Measurements from ENCODE around the gene ITFG2. TPM values are rescaled to one million over a fixed set of nuclear protein-coding genes. Genes with fewer than 3 reads are reported as not detected.
"Not testable (repeated sequence)": the region's sequence is repeated elsewhere in the genome, so short reads cannot be mapped to it uniquely, and the experiment has no call there.

The ITFG2 gene
- polyA plus RNA-seq: 10 to 100 TPM; 39.5 to 83.0 (median 60.4) TPM

DNA sequence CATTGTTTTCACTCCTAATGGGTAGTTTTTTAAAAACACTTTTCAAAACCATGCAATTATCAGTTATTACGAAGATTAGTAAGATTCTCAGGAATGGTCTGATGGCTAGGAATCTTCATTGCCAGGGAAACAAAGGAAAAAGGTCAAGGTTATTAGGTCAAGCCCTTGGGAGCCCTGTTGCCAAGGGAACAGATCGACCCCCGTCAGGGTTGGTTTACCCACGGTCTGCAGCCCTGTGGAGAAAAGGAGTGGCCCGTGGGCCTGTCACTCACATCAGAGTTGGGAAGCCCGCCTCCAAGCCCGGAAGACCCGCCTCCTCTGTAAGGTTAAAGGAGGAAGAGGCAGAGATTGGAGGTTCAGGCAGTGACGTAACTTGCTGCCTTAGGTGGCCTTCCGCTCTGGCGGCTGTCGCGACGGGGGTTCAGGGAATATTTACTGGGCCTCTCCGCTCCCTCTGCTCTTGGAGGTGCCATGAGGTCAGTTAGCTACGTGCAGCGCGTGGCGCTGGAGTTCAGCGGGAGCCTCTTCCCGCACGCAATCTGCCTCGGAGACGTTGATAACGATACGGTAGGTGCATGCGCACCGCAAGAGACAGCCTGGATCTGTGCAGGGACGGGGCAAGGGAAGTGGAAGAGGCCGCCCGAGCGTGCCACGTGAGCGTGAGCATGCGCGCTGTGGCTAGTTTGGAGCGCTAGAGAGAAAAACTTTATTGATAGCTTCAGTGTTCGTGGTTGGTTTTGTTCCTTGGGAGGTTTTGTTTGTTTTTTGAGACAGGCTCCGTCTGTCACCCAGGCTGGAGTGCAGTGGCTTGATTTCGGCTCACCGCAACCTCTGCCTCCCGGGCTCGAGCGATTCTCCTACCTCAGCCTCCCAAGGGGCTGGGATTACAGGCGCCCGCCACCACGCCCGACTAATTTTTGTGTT is at the start of gene ITFG2:
ITFG2 (plus strand) TSS at position 379 of the 924 bp plus-strand sequence; CDS start at position 472, 93 bp downstream.
- Mint-ChIP-seq H3K4me1 (peaks cover 31 to 40% of the 10 kb centered on the region in 2 donors), H3K27ac (peak within 1 kb of the TSS; percentile 99 to 100 (median 100)), H3K4me3 (peak within 1 kb of the TSS; percentile 100), H3K36me3 (peaks cover under 1 to 4% (median 3%) of the 10 kb centered on the region in 3 donors), H3K27me3 (ENCODE audit: low read depth in 3 of 3) (peaks cover 5 to 13% (median 11%) of the 10 kb centered on the region in 3 donors), H3K9me3 (no peaks in the 10 kb centered on the region)
- peak; percentile 95 to 97 (median 96) for DNase-seq

DNA sequence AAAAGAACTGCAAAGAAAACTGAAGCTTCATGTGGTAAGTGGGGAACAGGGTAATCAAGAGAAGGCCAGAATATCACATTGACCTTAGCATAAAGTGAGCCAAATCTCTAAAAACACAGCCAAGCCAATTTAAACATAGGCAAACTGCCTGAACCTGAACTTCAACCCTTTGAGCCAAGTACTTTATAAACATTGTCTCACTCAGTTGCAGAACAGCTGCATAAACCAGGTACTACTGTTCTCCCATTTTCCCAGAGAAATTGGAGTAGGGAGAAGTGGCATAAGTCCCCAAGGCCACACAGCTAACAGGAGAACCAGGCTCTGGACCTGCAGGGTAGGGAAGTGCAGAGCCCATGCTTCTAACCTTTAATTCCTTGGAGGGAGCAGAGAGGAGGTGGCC is 48.1 kb upstream of the ITFG2 start:
- peaks cover 0 to 1% (median 0%) of the 10 kb centered on the region in 3 donors for H3K27me3 Mint-ChIP-seq (ENCODE audit: low read depth in 3 of 3)
- H3K36me3 Mint-ChIP-seq: no peaks in the 10 kb centered on the region
- H3K9me3 Mint-ChIP-seq: no peaks in the 10 kb centered on the region
- H3K27ac Mint-ChIP-seq: no peak overlapping the region
- DNase-seq: no peak
- no peak overlapping the region for H3K4me3 Mint-ChIP-seq
- H3K4me1 Mint-ChIP-seq: no peaks in the 10 kb centered on the region

DNA sequence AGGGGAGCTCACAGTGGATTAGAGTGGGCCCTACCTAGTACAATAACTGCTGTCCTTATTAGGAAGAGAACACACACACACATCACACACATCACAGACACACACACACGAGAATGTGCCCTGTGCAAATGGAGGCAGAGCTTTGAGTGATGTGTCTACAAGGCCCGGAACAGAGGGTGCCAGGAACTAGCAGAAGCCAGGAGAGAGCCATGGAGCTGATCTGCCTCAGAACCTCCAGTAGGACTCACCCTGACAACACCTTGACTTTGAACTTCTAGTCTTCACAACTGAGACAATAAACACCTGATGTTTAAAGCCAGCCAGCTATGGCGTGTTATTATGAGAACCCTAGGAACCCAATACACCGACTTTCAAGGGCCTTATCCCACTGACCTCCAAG is 47.4 kb upstream of the ITFG2 start:
- no peak overlapping the region for H3K27ac Mint-ChIP-seq
- no peak overlapping the region for H3K4me3 Mint-ChIP-seq
- no peak for DNase-seq
- H3K4me1 Mint-ChIP-seq: no peaks in the 10 kb centered on the region
- peaks cover 0 to 4% (median 1%) of the 10 kb centered on the region in 3 donors for H3K27me3 Mint-ChIP-seq (ENCODE audit: low read depth in 3 of 3)
- H3K36me3 Mint-ChIP-seq: no peaks in the 10 kb centered on the region
- no peaks in the 10 kb centered on the region for H3K9me3 Mint-ChIP-seq

DNA sequence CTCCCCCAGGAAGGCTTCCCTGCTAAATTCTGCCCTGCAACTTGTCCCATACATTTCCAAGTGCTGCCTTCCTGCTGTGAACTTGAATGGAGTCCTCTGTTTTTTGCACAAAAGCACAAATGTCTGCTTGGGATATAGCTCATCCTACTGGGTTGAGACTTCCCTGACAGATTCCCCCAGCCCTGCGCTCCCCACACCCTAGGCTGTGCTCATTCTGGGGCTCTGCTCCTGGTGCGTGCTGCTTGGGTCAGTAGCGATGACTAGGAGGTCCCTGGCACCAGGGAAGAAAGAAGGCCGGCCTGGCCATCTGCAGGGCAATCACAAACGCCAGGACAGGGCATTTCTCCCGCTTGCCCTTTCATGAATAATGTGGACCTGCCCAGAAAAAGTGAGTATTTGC is 46.9 kb upstream of the ITFG2 start:
- Mint-ChIP-seq H3K4me1 (no peaks in the 10 kb centered on the region), H3K27ac (no peak overlapping the region), H3K4me3 (no peak overlapping the region), H3K9me3 (peaks cover 0 to 2% (median 0%) of the 10 kb centered on the region in 6 donors), H3K27me3 (ENCODE audit: low read depth in 3 of 3) (peaks cover 1 to 6% (median 3%) of the 10 kb centered on the region in 3 donors), H3K36me3 (peaks cover 0 to 3% (median 0%) of the 10 kb centered on the region in 3 donors)
- no peak for DNase-seq

DNA sequence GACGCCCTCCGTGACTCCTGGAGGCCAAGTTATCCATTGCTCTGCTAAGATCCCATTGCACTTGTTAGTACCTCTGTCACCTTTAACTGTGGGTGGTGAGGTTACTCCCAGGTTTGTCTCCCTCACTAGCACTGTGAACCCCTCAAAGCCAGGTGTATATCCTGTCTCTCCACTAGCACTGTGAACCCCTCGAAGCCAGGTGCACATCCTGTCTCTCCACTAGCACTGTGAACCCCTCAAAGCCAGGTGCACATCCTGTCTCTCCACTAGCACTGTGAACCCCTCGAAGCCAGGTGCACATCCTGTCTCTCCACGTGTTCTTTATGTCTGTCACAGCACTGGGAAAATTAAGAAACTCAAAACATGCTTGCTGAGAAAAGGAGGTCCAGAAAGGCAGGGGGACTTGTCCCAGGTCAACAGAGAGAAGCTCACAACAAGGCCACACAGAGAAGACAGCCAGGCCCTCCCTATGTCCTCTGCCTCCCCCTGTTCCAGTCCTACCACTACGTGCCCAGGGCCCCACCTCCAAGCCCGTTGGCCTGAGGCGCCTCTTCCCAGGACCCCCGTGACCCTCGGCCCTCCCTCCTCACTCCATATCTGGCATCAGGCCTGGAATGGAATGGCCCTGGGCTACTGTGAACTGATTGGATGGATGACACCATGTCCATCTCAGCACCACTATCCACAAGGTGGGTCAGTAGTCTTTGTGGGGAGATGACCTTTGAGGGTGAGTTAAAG is 44.1 kb upstream of the ITFG2 start:
- H3K9me3 Mint-ChIP-seq: peaks cover 0 to 2% (median 0%) of the 10 kb centered on the region in 6 donors
- no peak overlapping the region for H3K27ac Mint-ChIP-seq
- H3K4me1 Mint-ChIP-seq: no peaks in the 10 kb centered on the region
- H3K27me3 Mint-ChIP-seq (ENCODE audit: low read depth in 3 of 3): peaks cover 1 to 8% (median 3%) of the 10 kb centered on the region in 3 donors
- DNase-seq: no peak
- H3K36me3 Mint-ChIP-seq: peaks cover 0 to 4% (median 0%) of the 10 kb centered on the region in 3 donors
- H3K4me3 Mint-ChIP-seq: no peak overlapping the region

DNA sequence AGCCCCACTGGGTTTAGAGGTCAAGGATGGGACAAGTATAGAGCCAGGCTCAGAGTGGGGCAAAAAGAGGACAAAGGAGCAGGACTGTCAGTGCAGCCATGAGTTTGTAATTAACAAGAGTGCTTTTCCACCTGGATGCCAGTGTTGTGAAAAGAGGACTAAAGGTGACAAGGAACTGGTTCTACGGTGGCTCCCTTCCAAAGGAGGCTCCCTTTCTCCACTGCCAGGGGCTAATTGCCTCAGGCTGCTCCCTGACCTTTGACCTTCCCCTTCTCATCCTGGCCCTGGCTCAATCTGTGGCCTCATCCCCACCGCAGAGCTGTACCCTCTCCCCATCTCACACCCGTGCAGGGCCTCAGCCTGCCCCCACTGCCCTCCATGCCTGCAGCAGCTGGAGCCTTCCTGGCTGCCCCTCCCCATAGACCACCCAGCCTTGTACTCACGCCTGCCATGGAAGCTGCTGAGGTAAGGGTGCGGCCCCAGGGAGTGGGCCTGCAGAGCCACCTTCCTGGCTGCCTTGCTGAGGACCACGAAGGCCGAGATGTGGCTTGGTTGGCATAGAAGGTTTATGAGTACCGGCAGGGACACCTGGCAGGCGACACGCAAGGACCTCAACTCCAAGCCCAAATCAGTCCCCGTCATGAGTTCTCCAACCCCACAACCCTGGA is 42.5 kb upstream of the ITFG2 start:
- Mint-ChIP-seq H3K27me3 (ENCODE audit: low read depth in 3 of 3) (peaks cover 1 to 13% (median 6%) of the 10 kb centered on the region in 3 donors), H3K27ac (no peak overlapping the region), H3K4me1 (no peaks in the 10 kb centered on the region), H3K36me3 (peaks cover 0 to 4% (median 0%) of the 10 kb centered on the region in 3 donors), H3K4me3 (no peak overlapping the region), H3K9me3 (peaks cover 0 to 2% (median 0%) of the 10 kb centered on the region in 6 donors)
- no peak for DNase-seq

DNA sequence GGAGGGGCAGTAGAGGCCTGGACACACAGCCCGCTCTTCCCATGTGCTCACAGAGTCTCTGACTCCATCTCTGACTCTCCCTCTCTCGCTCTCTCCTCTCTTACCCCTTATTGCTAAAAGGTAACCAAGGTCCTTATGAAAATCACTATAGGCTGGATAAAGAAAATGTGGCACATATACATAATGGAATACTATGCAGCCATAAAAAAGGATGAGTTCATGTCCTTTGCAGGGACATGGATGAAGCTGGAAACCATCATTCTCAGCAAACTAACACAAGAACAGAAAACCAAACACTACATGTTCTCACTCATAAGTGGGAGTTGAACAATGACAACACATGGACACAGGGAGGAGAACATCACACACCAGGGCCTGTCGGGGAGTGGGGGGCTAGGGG is 41.9 kb upstream of the ITFG2 start:
- H3K27ac Mint-ChIP-seq, H3K9me3 Mint-ChIP-seq, H3K36me3 Mint-ChIP-seq, H3K4me1 Mint-ChIP-seq, H3K4me3 Mint-ChIP-seq, DNase-seq: not testable (repeated sequence)
- H3K27me3 Mint-ChIP-seq (ENCODE audit: low read depth in 3 of 3): peaks cover under 1 to 13% (median 6%) of the 10 kb centered on the region in 3 donors

DNA sequence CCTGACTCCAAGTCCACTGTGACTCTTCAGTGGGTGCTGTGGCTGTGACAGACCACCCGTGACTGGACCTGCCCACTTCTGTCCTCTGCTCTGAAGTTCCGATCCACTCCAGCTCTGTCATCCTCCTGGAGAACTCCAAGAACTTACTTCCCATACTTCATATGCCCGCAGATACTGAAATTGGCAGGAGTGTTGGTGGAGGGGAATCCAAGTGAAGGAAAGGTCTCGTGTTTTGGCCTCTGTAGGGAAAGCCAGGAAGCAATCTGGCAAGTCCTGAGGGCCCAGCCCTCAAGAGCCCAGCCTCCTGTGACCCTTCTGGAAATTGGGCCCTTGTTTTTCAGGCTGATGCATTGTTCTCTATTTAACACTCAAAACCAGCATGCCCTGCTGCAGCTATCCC is 40.1 kb upstream of the ITFG2 start:
- no peaks in the 10 kb centered on the region for H3K4me1 Mint-ChIP-seq
- H3K36me3 Mint-ChIP-seq: peaks cover 0 to 4% (median 0%) of the 10 kb centered on the region in 3 donors
- no peak overlapping the region for H3K4me3 Mint-ChIP-seq
- peaks cover 0 to 13% (median 6%) of the 10 kb centered on the region in 3 donors for H3K27me3 Mint-ChIP-seq (ENCODE audit: low read depth in 3 of 3)
- DNase-seq: no peak
- peaks cover 0 to 2% (median 0%) of the 10 kb centered on the region in 6 donors for H3K9me3 Mint-ChIP-seq
- no peak overlapping the region for H3K27ac Mint-ChIP-seq

DNA sequence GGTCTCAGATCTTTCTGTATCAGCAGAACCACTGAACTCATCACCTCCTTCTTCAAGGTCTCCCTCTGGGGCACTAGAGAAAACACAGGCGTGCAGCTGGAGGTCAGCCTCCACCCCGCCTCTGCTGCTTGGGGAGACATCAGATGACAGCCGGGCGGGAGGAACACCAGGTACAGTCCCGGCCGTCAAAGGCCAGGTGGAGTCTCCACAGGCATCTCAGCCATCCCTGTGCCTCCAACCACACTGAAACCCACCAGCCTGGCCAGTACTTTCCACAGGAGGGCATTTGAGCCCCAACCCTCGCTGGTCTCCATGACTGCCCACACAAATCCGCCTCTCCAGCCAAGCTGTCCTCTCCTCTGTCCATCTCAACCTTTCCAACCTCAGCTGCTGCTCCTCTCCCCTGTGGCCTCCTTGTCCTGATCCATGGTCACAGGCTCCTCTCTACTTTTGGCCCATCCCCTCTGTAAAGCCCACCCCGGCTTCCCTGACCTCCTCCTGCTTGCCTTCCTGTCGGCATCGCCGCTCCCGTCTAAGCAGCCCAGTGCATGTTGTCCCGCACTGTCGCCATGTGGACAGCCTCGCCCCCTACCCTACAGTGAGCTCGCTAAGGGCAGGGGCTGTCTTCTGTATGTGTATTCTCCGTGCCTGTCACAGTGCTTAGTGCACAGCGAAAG is 39.1 kb upstream of the ITFG2 start:
- H3K36me3 Mint-ChIP-seq: peaks cover 0 to 4% (median 0%) of the 10 kb centered on the region in 3 donors
- H3K27ac Mint-ChIP-seq: no peak overlapping the region
- DNase-seq: no peak
- peaks cover 0 to 13% (median 6%) of the 10 kb centered on the region in 3 donors for H3K27me3 Mint-ChIP-seq (ENCODE audit: low read depth in 3 of 3)
- H3K9me3 Mint-ChIP-seq: peaks cover 0 to 2% (median 0%) of the 10 kb centered on the region in 6 donors
- H3K4me3 Mint-ChIP-seq: no peak overlapping the region
- H3K4me1 Mint-ChIP-seq: no peaks in the 10 kb centered on the region

DNA sequence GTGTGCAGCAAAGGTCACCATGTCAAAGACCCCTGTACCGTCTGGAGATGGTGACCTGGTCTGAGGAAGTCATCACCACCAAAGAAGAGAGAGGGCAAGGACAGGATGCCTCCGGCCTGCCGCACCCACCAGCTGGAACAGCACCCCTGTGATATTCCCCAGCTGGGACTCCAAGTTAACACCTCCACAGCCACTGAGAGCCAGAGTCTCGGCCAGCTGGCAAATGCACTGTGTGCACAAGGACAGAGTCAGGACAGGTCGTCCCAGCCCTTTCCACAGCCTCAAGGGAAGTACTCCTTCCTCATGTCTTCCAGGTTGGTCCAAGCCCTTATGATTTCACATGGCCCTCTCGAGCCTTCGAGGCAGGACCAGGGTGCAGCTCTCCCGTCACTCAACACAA is 37.0 kb upstream of the ITFG2 start:
- Mint-ChIP-seq H3K27ac (no peak overlapping the region), H3K9me3 (peaks cover 0 to 2% (median 0%) of the 10 kb centered on the region in 6 donors), H3K4me1 (no peaks in the 10 kb centered on the region), H3K4me3 (no peak overlapping the region), H3K27me3 (ENCODE audit: low read depth in 3 of 3) (peaks cover 0 to 8% (median 5%) of the 10 kb centered on the region in 3 donors), H3K36me3 (peaks cover 0 to 2% (median 0%) of the 10 kb centered on the region in 3 donors)
- DNase-seq: no peak

DNA sequence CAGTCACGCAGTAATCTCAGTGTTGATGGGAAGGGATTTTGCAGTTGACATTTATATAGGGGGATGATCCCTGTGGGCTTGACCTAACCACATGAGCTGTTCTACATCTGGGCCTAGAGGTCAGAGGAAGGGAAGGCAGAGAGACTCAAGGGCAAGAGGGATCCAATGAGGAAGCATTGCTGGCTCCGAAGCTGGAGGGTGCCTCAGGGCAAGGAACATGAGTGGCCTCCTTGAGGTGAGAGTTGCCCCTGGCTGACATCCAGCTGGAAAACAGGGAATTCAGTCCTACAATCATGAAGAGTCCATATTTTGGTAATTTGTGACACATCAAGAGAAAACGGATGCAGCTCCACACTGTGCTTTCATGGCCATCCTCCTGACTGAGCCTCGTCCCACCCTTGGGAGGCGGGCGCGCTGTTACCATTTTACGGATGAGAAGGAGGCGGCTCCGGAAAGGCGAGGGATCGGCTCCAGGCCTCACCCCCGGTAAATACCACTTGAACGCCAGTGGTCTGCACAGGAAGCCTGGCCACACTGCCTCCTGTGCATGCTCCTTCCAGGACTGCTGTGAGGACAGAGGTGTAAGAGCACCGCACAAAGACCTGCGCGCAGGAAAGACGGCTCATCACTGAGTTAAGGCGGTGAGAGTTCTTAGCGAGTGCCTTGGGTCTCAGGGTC is 36.2 kb upstream of the ITFG2 start:
- no peaks in the 10 kb centered on the region for H3K4me1 Mint-ChIP-seq
- no peaks in the 10 kb centered on the region for H3K36me3 Mint-ChIP-seq
- H3K4me3 Mint-ChIP-seq: no peak overlapping the region
- DNase-seq: no peak
- H3K27me3 Mint-ChIP-seq (ENCODE audit: low read depth in 3 of 3): peaks cover 0 to 5% (median 2%) of the 10 kb centered on the region in 3 donors
- H3K27ac Mint-ChIP-seq: no peak overlapping the region
- no peaks in the 10 kb centered on the region for H3K9me3 Mint-ChIP-seq

DNA sequence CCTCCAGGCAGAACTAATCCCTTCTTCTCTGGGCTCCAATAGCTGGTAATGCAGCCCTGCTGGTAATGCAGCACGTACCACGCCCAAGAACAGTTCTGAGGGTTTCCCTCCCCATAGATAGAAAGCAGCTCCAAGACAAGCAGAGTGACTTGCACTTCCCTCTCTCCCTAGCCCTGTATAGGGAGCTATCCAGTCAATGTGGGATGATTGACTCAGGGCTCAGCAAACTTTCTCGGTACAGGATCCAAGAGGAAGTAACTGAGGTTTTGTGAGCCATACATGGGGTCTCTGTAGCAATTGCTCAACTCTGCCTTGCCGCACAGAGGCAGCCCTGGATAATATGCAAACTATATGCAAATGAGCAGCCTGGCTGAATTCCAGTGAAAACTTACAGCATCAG is 33.2 kb upstream of the ITFG2 start:
- Mint-ChIP-seq H3K4me1 (peaks cover 6% of the 10 kb centered on the region in 2 donors), H3K36me3 (no peaks in the 10 kb centered on the region), H3K4me3 (no peak overlapping the region), H3K27ac (no peak overlapping the region), H3K9me3 (no peaks in the 10 kb centered on the region), H3K27me3 (ENCODE audit: low read depth in 3 of 3) (peaks cover 4 to 7% (median 6%) of the 10 kb centered on the region in 3 donors)
- no peak for DNase-seq
